Activated naive CD8-positive, alpha-beta T cell treated with anti-CD3 and anti-CD28 coated beads, Interleukin-2, amount 50 U/mL, for 16 hours (primary cell): ENCODE results near the gene EXPH5.

ENCODE experiments used
- DNase-seq: peaks from one replicate; pipeline ENCODE4 v3.0.0-alpha.2; 2020; ENCODE audit warnings: low read depth, low spot score

The EXPH5 gene

DNA sequence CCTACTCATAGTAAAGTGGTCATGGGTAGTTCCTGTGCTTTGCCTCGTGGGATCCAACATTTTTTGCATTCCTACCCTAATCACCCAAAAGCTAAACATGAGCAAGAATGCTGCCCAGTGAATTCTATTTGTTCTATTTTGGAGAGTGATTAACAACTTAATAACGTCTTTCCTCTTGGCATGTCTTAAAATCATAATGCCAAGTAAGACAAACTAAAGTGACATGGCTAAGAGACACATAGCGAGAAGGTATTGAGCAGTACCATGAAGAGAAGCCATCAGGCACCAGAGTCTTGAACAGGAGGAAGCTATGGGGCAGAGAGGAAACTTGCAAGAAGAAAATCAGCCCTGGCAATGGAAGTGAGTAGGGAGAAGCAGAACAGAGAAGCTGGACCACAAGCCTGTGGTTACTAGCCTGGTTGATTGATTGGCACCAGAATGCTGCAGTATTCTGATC, 32.0 kb downstream of the EXPH5 start:
- DNase-seq: no peak

- DNase-seq: no peak
These were observed 33.7 kb downstream of the EXPH5 start for GRCh38 chr11:108559904-108560303.

DNA sequence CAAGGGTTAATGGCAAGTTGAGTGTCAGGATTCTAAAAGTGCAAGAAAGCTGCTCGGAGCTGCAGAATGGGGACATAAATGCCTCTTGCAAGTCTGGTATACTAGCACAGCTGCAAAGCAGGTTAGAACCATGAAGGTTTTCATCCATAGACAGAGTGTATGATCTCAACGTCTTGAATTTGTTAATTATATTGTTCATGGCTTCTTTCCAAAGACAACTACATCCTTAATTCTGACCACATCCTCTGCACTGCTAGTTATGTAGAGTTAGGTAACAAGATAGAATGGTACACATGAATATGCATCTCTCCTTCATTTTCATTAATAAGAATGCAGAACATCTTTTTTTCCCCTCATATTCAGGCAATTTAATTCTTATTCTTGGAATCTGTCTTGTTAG, 34.2 kb downstream of the EXPH5 start:
- DNase-seq: no peak

GRCh38 chr11:108558222-108558621, 35.3 kb downstream of the EXPH5 start:
- DNase-seq: no peak

DNA sequence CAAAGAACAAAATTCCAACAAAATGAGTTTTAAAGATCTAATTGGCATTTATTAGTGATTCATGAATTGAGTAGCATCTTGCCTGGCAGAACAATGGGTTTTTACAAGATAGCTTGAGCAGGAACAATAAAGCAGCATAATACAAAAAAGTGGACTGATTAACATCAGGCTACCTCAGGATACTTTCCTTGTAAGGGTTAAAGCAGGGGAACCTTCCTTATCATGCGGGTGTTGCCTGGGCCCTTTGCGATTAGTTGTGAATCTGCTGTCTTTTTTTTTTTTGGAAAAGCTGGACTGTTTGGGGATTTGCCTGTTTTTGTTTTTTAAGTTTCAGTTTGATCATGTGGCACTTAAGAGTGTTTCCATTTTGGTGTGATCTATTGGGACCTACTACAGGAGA, 37.5 kb downstream of the EXPH5 start:
- DNase-seq: no peak

DNA sequence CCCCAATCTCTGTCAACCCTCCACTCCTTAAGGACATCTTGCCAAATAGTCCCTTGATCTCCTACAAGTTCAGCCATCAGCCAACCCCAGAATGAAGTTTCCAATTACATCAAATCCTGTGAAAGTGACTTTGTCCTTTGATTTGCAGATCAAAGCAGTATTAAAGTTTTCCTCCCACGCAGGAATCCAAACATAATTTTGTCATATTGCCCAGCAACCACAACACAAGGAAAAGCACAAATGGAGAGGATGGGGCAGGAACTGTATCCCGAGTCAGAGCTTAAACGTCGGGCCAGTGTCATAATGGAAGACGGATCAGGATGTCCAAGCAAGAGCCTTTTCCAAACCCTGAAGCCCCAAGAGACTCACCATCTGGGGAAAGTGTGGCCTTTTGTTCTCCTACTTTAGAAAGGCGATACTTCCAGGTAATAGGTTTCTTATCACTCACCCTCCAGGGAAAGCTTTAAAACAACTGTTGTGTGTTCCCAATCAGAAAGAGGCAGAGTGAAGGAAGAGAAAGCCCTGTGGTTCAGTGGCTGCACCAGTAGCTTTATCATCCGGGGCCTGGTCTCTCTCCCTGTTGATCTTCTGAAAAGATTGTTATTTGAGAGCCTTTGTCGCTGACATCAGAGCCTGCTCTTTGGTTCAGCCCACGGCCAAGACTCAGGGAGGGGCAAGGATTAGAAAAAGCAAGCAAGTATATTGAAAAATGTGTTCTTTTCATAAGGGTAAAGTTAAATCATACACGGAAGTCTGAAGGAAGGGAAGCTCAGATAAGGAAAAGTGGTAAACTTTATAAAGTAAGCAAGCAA, 41.7 kb downstream of the EXPH5 start:
- DNase-seq: no peak

DNA sequence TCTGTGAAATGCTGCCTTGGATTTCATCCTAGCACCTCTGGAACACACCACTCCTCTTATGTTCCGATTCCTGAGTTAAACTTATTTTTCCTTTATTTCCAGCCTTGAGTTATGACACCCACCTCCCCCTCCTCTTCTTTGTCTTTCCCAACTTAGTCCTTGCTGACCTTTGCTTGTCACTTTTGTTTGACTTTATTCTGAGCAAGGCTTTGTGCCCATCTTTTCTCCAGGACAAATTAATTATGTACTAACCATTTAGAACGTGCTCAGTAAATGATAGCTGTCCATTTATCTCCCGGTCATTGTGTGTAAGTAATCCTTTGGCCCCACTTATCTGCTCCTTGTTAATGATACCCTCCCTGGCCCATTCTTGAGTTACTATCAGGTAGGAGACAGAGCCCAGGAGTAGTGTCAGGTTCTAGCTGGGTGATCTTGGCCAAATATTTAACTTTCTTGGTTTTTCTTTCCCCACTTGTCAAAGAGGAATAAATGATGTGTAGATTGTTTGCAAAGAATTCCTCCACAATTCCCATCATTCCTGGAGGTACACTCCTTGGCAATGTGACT, 44.2 kb downstream of the EXPH5 start:
- no peak for DNase-seq

- no peak for DNase-seq
These were observed 47.6 kb downstream of the EXPH5 start for GRCh38 chr11:108545909-108546501.

DNA sequence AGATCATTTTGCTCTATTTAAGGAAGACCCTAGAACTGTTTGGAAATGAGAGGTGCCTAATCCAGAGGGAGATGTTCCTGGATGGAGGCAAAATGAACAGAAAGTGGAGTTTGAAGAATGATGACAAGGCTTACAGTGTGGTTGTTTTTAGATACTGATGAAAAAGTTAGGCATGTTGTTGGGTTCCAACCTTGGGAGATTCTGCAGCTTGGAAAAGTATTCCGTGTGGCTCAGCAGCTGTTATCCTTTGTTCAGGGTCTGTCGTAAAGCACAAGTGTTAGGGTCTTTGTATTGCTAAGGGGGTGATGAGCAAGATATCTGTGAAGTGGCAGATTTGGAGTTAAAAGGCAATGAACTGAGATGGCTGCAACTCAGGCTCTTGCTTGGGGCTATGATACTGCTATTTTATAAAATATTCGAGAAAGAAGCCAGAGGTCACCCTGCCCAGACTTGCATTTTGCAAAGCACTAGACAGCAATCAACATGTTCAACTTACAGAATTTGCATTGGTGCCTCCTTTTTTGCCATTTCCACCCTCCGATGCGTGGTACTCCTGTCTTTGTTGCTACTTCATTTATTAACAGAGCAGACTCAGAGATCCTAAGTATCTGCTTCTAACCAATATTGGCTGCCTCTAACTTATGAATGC, 50.1 kb downstream of the EXPH5 start:
- no peak for DNase-seq

- no peak for DNase-seq
These were observed 52.0 kb downstream of the EXPH5 start for GRCh38 chr11:108541531-108541930.

- no peak for DNase-seq
These were observed 55.1 kb downstream of the EXPH5 start for GRCh38 chr11:108538502-108538901.

DNA sequence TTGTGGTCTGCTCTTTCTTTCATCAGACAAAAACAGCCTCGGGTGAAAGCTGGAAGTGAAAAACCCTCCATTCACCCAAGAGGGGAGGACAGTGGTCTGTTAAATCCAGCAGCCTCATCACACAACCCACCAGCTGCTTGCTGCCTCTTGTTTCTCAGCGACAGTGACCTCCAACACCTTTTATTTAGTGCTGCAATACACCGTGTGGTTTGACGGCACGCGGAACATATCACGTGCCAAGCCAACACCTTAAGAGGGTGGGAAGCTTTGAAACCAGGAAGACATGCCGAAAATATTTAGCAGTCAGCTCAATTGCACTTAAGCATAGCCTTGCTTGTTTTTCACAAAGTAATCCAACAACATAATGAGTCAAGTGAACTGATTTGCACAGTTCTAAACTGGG, 55.5 kb downstream of the EXPH5 start:
- DNase-seq: no peak

GRCh38 chr11:108536783-108537182, 56.8 kb downstream of the EXPH5 start:
- no peak for DNase-seq

DNA sequence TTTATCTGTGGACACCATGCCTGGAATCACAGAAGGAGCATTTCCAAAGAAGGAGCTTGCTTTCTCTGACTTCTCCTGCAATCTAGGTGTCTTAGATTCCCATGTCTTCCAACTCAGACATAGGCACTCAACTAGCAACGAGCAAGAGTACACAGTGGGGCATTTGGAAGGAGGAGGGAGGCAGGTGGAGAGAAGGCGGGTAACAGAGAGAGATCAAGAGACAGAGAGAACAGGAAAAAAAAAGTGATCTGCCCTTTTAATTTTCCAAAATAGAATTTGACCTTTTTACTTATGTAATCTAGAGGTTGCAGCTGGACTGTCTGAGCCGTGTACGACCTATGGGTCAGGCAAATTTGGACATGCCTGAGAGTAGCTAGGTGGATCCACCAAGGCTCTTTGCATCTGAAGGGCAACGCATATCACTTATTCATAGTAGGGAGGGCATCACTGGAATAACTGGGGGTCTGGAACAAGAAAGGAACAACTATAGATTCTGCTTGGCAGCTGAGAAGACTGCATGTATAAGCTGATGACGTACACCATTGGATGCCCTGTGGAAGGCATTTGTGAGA, 58.1 kb downstream of the EXPH5 start:
- DNase-seq: no peak

GRCh38 chr11:108534274-108534882, 59.2 kb downstream of the EXPH5 start:
- no peak for DNase-seq

DNA sequence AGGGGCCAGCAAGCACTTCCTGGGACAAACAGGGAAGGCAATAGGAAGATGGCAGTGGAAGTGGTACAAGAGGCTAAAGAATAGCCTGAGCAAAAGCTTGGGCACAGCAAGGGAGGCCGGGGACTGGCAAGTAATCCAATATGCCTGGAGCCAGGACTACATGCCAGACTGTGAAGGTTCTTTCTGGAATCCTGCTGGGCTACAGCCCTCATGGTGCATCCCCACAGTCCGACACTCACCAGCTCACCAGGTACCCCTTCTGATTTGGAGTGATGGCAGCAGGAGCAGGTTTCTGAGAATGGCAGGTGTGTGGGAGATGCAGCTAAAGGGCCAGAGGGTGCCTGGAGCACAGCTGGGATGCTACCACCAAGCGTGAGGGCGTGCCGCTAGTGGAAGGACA, 63.1 kb downstream of the EXPH5 start:
- DNase-seq: no peak

DNA sequence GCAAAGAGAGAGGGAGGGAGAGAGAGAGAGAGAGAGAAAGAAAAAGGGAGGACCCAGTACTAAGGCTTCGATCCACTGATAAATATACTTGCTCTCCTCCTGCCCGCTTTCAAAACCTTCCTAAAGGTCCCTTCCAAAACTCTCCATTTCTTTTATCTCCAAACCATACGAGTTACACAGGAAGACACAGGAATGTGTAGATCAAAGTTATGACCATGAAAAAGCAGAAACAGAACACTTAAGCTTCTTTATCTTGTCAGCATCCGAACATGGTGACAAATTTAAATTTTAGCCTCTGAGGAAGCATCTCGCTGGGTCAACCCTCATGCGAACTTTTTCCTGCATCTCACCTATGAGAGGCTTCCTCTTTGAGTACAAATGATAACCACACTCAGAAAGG, 66.2 kb downstream of the EXPH5 start:
- DNase-seq: no peak

DNA sequence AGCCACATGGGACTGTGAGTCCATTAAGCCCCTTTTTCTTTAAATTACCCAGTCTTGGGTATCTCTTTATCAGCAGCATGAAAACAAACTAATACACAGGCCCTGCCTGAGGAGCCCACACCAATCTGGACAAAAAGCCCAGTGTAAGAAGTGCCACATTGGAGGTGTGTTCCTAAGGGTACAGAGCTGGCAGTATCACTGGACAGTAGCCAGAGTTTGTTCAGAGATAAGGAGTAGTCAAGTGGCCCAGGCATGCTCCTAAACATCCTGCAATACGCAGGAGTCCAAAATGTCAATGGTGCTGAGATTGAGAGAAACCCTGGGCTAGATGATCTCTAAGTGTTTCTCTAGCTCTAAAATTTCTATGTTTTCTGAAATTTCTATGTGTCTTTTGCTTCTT, 68.4 kb downstream of the EXPH5 start:
- DNase-seq: no peak

DNA sequence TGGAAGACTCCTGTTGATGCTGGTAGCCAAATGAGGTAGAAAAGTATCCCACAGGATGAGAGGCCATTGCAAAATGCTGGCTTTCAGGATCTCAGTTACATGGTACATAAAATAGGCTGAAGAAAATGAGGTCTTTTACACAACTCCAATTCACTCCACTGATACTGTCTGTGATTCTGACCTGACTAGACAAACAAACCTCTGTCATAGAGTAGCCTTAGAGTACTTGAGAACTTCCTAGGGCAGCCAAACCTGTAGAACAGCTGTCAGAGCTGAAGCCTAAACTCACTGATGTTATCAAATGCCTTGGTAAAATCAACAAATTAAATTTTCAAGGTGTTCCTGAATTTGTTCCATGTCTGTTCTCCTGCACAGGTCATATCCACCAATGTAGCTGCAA, 69.1 kb downstream of the EXPH5 start:
- DNase-seq: no peak

DNA sequence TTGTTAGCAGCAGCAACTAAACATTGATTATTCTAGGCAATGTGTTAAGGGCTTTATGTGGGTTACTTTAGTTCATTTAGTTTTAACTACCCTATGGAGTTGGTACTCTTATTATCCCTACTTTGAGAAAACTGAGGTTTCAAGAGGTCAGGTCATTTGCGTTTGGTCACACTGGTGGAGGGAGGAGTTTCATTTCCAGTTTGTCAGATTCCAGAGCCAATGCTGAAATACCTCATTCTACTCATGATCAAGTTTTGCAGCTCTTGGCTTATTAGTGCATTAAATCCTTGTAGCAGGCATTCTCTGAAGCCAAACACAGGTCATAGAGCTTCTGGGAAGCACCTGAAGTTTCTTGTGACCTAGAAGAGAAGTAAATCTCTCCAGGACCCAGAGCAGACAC, 71.2 kb downstream of the EXPH5 start:
- no peak for DNase-seq

- no peak for DNase-seq
These were observed 75.0 kb downstream of the EXPH5 start for GRCh38 chr11:108518581-108518980.

- no peak for DNase-seq
These were observed 77.4 kb downstream of the EXPH5 start for GRCh38 chr11:108516125-108516524.
